HUDEP-2 (cell line): Measurements from ENCODE around the gene HOXB7.

Experiments used
- DNase-seq, 76 experiments: peaks; one replicate each; lab custom pipeline; 2025; ENCODE audit not compliant: unreplicated experiment in 76 of 76; lab: John Stamatoyannopoulos, UW

Gene HOXB7

GRCh38 chr17:48558057-48558830 lies 52.6 kb downstream of the HOXB7 start:
- no peak for DNase-seq
